SK-N-SH treated with all-trans-retinoic acid at 6 μM for 48 hours (cell line): ENCODE data around the gene CDK6.

Source experiments
- ATAC-seq: fragments of 200-7000 bp; cut with Tn5 transposase; 3 replicates; pipeline ENCODE4 v1.9.1; 2020; ENCODE audit warnings: mild to moderate bottlenecking, moderate library complexity
- ARNTL ChIP-seq: fragments of 450-650 bp; formaldehyde crosslinking; IDR thresholded peaks from 2 replicates; pipeline ENCODE4 v1.5.0; 2020; ENCODE audit warnings: low read depth, mild to moderate bottlenecking, moderate library complexity, borderline replicate concordance
- BACH2 ChIP-seq: fragments of 250-450 bp; sonication (Bioruptor Pico); IDR thresholded peaks from 2 replicates; pipeline ENCODE4 v1.9.0; 2021; ENCODE audit warnings: mild to moderate bottlenecking, borderline replicate concordance
- CSDC2 ChIP-seq: fragments of 250-450 bp; sonication (Bioruptor Pico); IDR thresholded peaks from 2 replicates; pipeline ENCODE4 v1.5.0; 2020; ENCODE audit warnings: mild to moderate bottlenecking, moderate library complexity
- CSRNP3 ChIP-seq: fragments of 250-450 bp; sonication (Bioruptor Pico); IDR thresholded peaks from 2 replicates; pipeline ENCODE4 v1.5.1; 2021; ENCODE audit warnings: mild to moderate bottlenecking, moderate library complexity
- ESRRG ChIP-seq: fragments of 250-450 bp; sonication (Bioruptor Pico); IDR thresholded peaks from 2 replicates; pipeline ENCODE4 v1.6.1; 2021; ENCODE audit warnings: mild to moderate bottlenecking
- GLIS3 ChIP-seq: fragments of 250-450 bp; sonication (Bioruptor Pico); IDR thresholded peaks from 2 replicates; pipeline ENCODE4 v1.5.0; 2020; ENCODE audit warnings: mild to moderate bottlenecking, moderate library complexity
- ISL1 ChIP-seq: fragments of 250-450 bp; sonication (Bioruptor Pico); IDR thresholded peaks from 2 replicates; pipeline ENCODE4 v2.1.2; 2022; ENCODE audit warnings: mild to moderate bottlenecking, moderate library complexity
- OSR1 ChIP-seq: fragments of 250-450 bp; sonication (Bioruptor Pico); IDR thresholded peaks from 2 replicates; pipeline ENCODE4 v1.8.0; 2022; ENCODE audit warnings: moderate library complexity, mild to moderate bottlenecking, inconsistent platforms
- PPARA ChIP-seq: fragments of 250-450 bp; sonication (Bioruptor Pico); IDR thresholded peaks from 2 replicates; pipeline ENCODE4 v1.5.0; 2020; ENCODE audit warnings: mild to moderate bottlenecking, borderline replicate concordance
- RARB ChIP-seq: fragments of 250-450 bp; sonication (Bioruptor Pico); IDR thresholded peaks from 2 replicates; pipeline ENCODE4 v1.8.0; 2021; ENCODE audit warnings: mild to moderate bottlenecking, moderate library complexity
- SNAI2 ChIP-seq: fragments of 250-450 bp; sonication (Bioruptor Pico); IDR thresholded peaks from 2 replicates; pipeline ENCODE4 v1.5.0; 2020; ENCODE audit warnings: mild to moderate bottlenecking, moderate library complexity
- TCF4 ChIP-seq: fragments of 250-450 bp; sonication (Bioruptor Pico); IDR thresholded peaks from 2 replicates; pipeline ENCODE4 v1.8.0; 2021; ENCODE audit warnings: mild to moderate bottlenecking, moderate library complexity, borderline replicate concordance
- TOX ChIP-seq: fragments of 250-450 bp; sonication (Bioruptor Pico); IDR thresholded peaks from 2 replicates; pipeline ENCODE4 v1.8.0; 2021; ENCODE audit warnings: mild to moderate bottlenecking, moderate library complexity, borderline replicate concordance
- ZC3H10 ChIP-seq: fragments of 250-450 bp; sonication (Bioruptor Pico); IDR thresholded peaks from 2 replicates; pipeline ENCODE4 v1.5.1; 2021; ENCODE audit warnings: mild to moderate bottlenecking, moderate library complexity
- ZFP3 ChIP-seq: fragments of 250-450 bp; sonication (Bioruptor Pico); IDR thresholded peaks from 2 replicates; pipeline ENCODE4 v1.5.0; 2020; ENCODE audit warnings: mild to moderate bottlenecking, moderate library complexity
- ZFP30 ChIP-seq: fragments of 450-650 bp; formaldehyde crosslinking; IDR thresholded peaks from 2 replicates; pipeline ENCODE4 v1.5.0; 2022; ENCODE audit warnings: mild to moderate bottlenecking, moderate library complexity
- ZNF565 ChIP-seq: fragments of 450-650 bp; formaldehyde crosslinking; conservative IDR thresholded peaks from 2 replicates; pipeline ENCODE4 v1.5.0; 2020; ENCODE audit warnings: low read depth, mild to moderate bottlenecking, moderate library complexity
- ZNF70 ChIP-seq: fragments of 450-650 bp; formaldehyde crosslinking; IDR thresholded peaks from 2 replicates; pipeline ENCODE4 v1.5.0; 2020; ENCODE audit warnings: mild to moderate bottlenecking, moderate library complexity
- ZNF8 ChIP-seq: fragments of 450-650 bp; formaldehyde crosslinking; IDR thresholded peaks from 2 replicates; pipeline ENCODE4 v1.5.0; 2020; ENCODE audit warnings: mild to moderate bottlenecking, moderate library complexity
- TF ChIP-seq, protein P1 (sequence below): fragments of 250-450 bp; sonication (Bioruptor Pico); IDR thresholded peaks from 2 replicates; pipeline ENCODE4 v1.5.1; 2020; ENCODE audit warnings: low read depth, mild to moderate bottlenecking, moderate library complexity
- TF ChIP-seq, protein P2 (sequence below): fragments of 250-450 bp; sonication (Bioruptor Pico); IDR thresholded peaks from 2 replicates; pipeline ENCODE4 v1.8.0; 2020; ENCODE audit warnings: mild to moderate bottlenecking, moderate library complexity, borderline replicate concordance
- TF ChIP-seq, protein P3 (sequence below): fragments of 250-450 bp; sonication (Bioruptor Pico); IDR thresholded peaks from 2 replicates; pipeline ENCODE4 v1.8.0; 2021; ENCODE audit warnings: low read depth, mild to moderate bottlenecking, moderate library complexity, borderline replicate concordance
- TF ChIP-seq, protein P4 (sequence below): fragments of 250-450 bp; sonication (Bioruptor Pico); IDR thresholded peaks from 2 replicates; pipeline ENCODE4 v1.5.0; 2020; ENCODE audit warnings: mild to moderate bottlenecking, moderate library complexity

The CDK6 gene

DNA sequence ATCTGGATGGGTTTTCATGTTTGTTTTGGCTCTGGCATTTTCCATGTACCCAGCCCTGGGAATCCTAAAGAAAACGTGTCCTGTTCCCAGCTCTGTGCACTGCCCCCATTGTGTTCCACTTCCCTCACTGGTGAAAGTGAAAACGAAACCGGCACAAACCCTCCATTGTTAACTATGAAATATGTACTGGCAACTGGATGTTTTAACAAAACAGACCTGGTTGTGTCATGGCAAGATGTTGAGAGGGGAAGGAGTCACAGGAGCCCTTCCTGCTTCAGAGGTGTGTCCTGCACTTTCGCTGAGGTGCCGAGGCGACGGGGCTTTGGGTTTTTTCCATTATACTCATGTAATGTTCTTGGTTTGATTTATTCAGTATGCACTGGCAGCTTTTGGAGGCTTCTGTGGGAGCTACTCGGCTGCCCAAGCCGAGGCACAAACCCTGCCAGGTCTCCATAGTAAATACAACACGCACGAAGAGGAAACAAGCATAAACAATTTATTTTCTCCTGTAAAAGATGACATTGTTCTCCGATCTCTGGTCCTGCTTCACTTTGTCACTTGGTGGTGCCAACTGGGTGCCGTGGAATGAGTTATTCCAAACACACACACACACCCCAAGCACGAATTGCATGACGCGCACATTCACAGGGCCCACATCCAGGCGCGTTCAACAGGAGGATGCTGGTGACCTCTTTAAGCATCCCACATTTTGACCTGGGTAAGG is 118.2 kb downstream of the CDK6 start:
- no peak for TF ChIP-seq SNAI2 (CRISPR knock-in tag)
- no peak for TF ChIP-seq ZNF565 (CRISPR knock-in tag)
- no peak for TF ChIP-seq BACH2 (CRISPR knock-in tag)
- no peak for TF ChIP-seq ZFP3
- TF ChIP-seq ZNF8 (CRISPR knock-in tag), result no peak
- TF ChIP-seq, protein P1, sequence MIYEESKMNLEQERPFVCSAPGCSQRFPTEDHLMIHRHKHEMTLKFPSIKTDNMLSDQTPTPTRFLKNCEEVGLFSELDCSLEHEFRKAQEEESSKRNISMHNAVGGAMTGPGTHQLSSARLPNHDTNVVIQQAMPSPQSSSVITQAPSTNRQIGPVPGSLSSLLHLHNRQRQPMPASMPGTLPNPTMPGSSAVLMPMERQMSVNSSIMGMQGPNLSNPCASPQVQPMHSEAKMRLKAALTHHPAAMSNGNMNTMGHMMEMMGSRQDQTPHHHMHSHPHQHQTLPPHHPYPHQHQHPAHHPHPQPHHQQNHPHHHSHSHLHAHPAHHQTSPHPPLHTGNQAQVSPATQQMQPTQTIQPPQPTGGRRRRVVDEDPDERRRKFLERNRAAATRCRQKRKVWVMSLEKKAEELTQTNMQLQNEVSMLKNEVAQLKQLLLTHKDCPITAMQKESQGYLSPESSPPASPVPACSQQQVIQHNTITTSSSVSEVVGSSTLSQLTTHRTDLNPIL (CRISPR knock-in tag), result no peak
- no peak for TF ChIP-seq CSRNP3 (CRISPR knock-in tag)
- TF ChIP-seq ISL1, result no peak
- TF ChIP-seq, protein P2, sequence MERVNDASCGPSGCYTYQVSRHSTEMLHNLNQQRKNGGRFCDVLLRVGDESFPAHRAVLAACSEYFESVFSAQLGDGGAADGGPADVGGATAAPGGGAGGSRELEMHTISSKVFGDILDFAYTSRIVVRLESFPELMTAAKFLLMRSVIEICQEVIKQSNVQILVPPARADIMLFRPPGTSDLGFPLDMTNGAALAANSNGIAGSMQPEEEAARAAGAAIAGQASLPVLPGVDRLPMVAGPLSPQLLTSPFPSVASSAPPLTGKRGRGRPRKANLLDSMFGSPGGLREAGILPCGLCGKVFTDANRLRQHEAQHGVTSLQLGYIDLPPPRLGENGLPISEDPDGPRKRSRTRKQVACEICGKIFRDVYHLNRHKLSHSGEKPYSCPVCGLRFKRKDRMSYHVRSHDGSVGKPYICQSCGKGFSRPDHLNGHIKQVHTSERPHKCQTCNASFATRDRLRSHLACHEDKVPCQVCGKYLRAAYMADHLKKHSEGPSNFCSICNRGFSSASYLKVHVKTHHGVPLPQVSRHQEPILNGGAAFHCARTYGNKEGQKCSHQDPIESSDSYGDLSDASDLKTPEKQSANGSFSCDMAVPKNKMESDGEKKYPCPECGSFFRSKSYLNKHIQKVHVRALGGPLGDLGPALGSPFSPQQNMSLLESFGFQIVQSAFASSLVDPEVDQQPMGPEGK, result no peak
- TF ChIP-seq ZFP30 (CRISPR knock-in tag), result no peak
- TF ChIP-seq ZNF70 (CRISPR knock-in tag), result no peak
- TF ChIP-seq ESRRG (CRISPR knock-in tag), result no peak
- TF ChIP-seq, protein P3, sequence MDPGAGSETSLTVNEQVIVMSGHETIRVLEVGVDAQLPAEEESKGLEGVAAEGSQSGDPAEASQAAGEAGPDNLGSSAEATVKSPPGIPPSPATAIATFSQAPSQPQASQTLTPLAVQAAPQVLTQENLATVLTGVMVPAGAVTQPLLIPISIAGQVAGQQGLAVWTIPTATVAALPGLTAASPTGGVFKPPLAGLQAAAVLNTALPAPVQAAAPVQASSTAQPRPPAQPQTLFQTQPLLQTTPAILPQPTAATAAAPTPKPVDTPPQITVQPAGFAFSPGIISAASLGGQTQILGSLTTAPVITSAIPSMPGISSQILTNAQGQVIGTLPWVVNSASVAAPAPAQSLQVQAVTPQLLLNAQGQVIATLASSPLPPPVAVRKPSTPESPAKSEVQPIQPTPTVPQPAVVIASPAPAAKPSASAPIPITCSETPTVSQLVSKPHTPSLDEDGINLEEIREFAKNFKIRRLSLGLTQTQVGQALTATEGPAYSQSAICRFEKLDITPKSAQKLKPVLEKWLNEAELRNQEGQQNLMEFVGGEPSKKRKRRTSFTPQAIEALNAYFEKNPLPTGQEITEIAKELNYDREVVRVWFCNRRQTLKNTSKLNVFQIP (CRISPR knock-in tag), result no peak
- TF ChIP-seq TCF4 (CRISPR knock-in tag), result no peak
- TF ChIP-seq OSR1 (CRISPR knock-in tag), result no peak
- TF ChIP-seq CSDC2 (CRISPR knock-in tag), result no peak
- peak; percentile 5; the same call in 2 of the 3 replicates for ATAC-seq

GRCh38 chr7:92717623-92717992 is 118.8 kb downstream of the CDK6 start:
- no peak for TF ChIP-seq ZC3H10
- TF ChIP-seq OSR1 (CRISPR knock-in tag), result no peak
- no peak for TF ChIP-seq SNAI2 (CRISPR knock-in tag)
- TF ChIP-seq ZNF8 (CRISPR knock-in tag), result no peak
- TF ChIP-seq RARB (CRISPR knock-in tag), result no peak
- TF ChIP-seq PPARA (CRISPR knock-in tag), result no peak
- TF ChIP-seq GLIS3, result no peak
- no peak for TF ChIP-seq ARNTL (CRISPR knock-in tag)
- TF ChIP-seq, protein P1 (CRISPR knock-in tag), result no peak
- TF ChIP-seq ISL1, result no peak
- TF ChIP-seq TOX (CRISPR knock-in tag), result no peak
- TF ChIP-seq BACH2 (CRISPR knock-in tag), result no peak
- no peak for TF ChIP-seq ESRRG (CRISPR knock-in tag)
- TF ChIP-seq, protein P4, sequence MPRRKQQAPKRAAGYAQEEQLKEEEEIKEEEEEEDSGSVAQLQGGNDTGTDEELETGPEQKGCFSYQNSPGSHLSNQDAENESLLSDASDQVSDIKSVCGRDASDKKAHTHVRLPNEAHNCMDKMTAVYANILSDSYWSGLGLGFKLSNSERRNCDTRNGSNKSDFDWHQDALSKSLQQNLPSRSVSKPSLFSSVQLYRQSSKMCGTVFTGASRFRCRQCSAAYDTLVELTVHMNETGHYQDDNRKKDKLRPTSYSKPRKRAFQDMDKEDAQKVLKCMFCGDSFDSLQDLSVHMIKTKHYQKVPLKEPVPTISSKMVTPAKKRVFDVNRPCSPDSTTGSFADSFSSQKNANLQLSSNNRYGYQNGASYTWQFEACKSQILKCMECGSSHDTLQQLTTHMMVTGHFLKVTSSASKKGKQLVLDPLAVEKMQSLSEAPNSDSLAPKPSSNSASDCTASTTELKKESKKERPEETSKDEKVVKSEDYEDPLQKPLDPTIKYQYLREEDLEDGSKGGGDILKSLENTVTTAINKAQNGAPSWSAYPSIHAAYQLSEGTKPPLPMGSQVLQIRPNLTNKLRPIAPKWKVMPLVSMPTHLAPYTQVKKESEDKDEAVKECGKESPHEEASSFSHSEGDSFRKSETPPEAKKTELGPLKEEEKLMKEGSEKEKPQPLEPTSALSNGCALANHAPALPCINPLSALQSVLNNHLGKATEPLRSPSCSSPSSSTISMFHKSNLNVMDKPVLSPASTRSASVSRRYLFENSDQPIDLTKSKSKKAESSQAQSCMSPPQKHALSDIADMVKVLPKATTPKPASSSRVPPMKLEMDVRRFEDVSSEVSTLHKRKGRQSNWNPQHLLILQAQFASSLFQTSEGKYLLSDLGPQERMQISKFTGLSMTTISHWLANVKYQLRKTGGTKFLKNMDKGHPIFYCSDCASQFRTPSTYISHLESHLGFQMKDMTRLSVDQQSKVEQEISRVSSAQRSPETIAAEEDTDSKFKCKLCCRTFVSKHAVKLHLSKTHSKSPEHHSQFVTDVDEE (CRISPR knock-in tag), result no peak
- TF ChIP-seq ZFP30 (CRISPR knock-in tag), result no peak
- TF ChIP-seq, protein P3 (CRISPR knock-in tag), result no peak
- no peak for TF ChIP-seq TCF4 (CRISPR knock-in tag)
- ATAC-seq, result no peak
